Liver (tissue), 9 donors: Measurements from ENCODE around the gene PDK2. TPM values are rescaled to one million over a fixed set of nuclear protein-coding genes. Genes with fewer than 3 reads are reported as not detected.
A peak's percentile ranks its signal among the peaks of the same experiment; 100 is the strongest.

Experiments
- DNase-seq: peaks from one replicate; pipeline ENCODE4 v3.0.0-alpha.2; 2017; ENCODE audit warnings: low spot score
- H3K27ac ChIP-seq, 2 donors: one replicate each; pipeline ENCODE4 v1.7.0; 2013; ENCODE audit warnings: inconsistent platforms in 2 of 2, low read length in 2 of 2, control low read depth in 1 of 2, low read depth in 1 of 2, mild to moderate bottlenecking in 1 of 2
- H3K27me3 ChIP-seq, 4 donors: one replicate each; pipeline versions ENCODE4 v1.6.1 to v1.7.0; 2013; ENCODE audit warnings: low read length in 3 of 4, inconsistent platforms in 1 of 4, mild to moderate bottlenecking in 1 of 4, moderate library complexity in 1 of 4; ENCODE audit not compliant: control insufficient read depth in 4 of 4, insufficient read depth in 4 of 4
- H3K36me3 ChIP-seq, 4 donors: one replicate each; pipeline versions ENCODE4 v1.6.1 to v1.7.0; 2013; ENCODE audit warnings: low read length in 3 of 4, mild to moderate bottlenecking in 3 of 4, low read depth in 1 of 4, moderate library complexity in 1 of 4; ENCODE audit not compliant: control insufficient read depth in 4 of 4, insufficient read depth in 3 of 4
- H3K4me1 ChIP-seq, 4 donors: one replicate each; pipeline versions ENCODE4 v1.6.1 to v1.7.0; 2013; ENCODE audit warnings: low read length in 3 of 4, mild to moderate bottlenecking in 3 of 4, moderate library complexity in 1 of 4; ENCODE audit not compliant: control insufficient read depth in 4 of 4, insufficient read depth in 4 of 4
- H3K4me3 ChIP-seq, 3 donors: one replicate each; pipeline versions ENCODE4 v1.6.1 to v1.7.0; 2013; ENCODE audit warnings: low read length in 3 of 3, control low read depth in 1 of 3, low read depth in 1 of 3, mild to moderate bottlenecking in 1 of 3
- H3K9ac ChIP-seq, 2 donors: one replicate each; pipeline ENCODE4 v1.7.0; 2013; ENCODE audit warnings: low read length in 2 of 2, mild to moderate bottlenecking in 2 of 2, moderate library complexity in 2 of 2, control low read depth in 1 of 2, low read depth in 1 of 2
- H3K9me3 ChIP-seq, 4 donors: one replicate each; pipeline versions ENCODE4 v1.6.1 to v1.7.0; 2013; ENCODE audit warnings: low read length in 3 of 4; ENCODE audit not compliant: control insufficient read depth in 4 of 4
- ATF3 ChIP-seq: IDR thresholded peaks from 2 replicates; pipeline ENCODE4 v1.6.1; 2016; ENCODE audit warnings: antibody characterized with exemption
- CTCF ChIP-seq: fragments of 150-350 bp; IDR thresholded peaks from 2 replicates; pipeline ENCODE4 v1.5.1; 2017; ENCODE audit warnings: improper control_type of control experiment, low read depth, low read length; ENCODE audit not compliant: missing input control
- EGR1 ChIP-seq, 2 donors: IDR thresholded peaks; 2 replicates each; pipeline ENCODE4 v1.6.1; 2016 to 2018; ENCODE audit warnings: antibody characterized with exemption in 2 of 2, low read depth in 2 of 2
- FOXA1 ChIP-seq: IDR thresholded peaks from 2 replicates; pipeline ENCODE4 v1.6.1; 2016; ENCODE audit warnings: antibody characterized with exemption
- FOXA2 ChIP-seq: IDR thresholded peaks from 2 replicates; pipeline ENCODE4 v1.6.1; 2016; ENCODE audit warnings: antibody characterized with exemption
- GABPA ChIP-seq, 2 donors: IDR thresholded peaks in 1 of 2; conservative IDR thresholded peaks in 1 of 2; 2 replicates each; pipeline ENCODE4 v1.6.1; 2016; ENCODE audit warnings: antibody characterized with exemption in 2 of 2, mild to moderate bottlenecking in 1 of 2, moderate library complexity in 1 of 2
- HNF4A ChIP-seq, 2 donors: conservative IDR thresholded peaks; 2 replicates each; pipeline ENCODE4 v1.6.1; 2016; ENCODE audit warnings: antibody characterized with exemption in 2 of 2, mild to moderate bottlenecking in 2 of 2
- HNF4G ChIP-seq: IDR thresholded peaks from 2 replicates; pipeline ENCODE4 v1.6.1; 2016; ENCODE audit warnings: antibody characterized with exemption
- JUND ChIP-seq, 2 donors: IDR thresholded peaks; 2 replicates each; pipeline ENCODE4 v1.6.1; 2016; ENCODE audit warnings: antibody characterized with exemption in 2 of 2
- NR2F2 ChIP-seq: IDR thresholded peaks from 2 replicates; pipeline ENCODE4 v1.6.1; 2016; ENCODE audit warnings: antibody characterized with exemption
- RAD21 ChIP-seq, 2 donors: IDR thresholded peaks; 2 replicates each; pipeline ENCODE4 v1.6.1; 2016; ENCODE audit warnings: antibody characterized with exemption in 2 of 2, mild to moderate bottlenecking in 2 of 2
- RXRA ChIP-seq, 2 donors: IDR thresholded peaks; 2 replicates each; pipeline ENCODE4 v1.6.1; 2017 to 2018; ENCODE audit warnings: antibody characterized with exemption in 2 of 2, mild to moderate bottlenecking in 1 of 2
- SP1 ChIP-seq: IDR thresholded peaks from 2 replicates; pipeline ENCODE4 v1.6.1; 2018; ENCODE audit warnings: antibody characterized with exemption, mild to moderate bottlenecking
- TAF1 ChIP-seq: conservative IDR thresholded peaks from 2 replicates; pipeline ENCODE4 v1.6.1; 2016; ENCODE audit warnings: antibody characterized with exemption, mild to moderate bottlenecking
- YY1 ChIP-seq: IDR thresholded peaks from 2 replicates; pipeline ENCODE4 v1.6.1; 2016; ENCODE audit warnings: antibody characterized with exemption, mild to moderate bottlenecking
- ZBTB33 ChIP-seq: IDR thresholded peaks from 2 replicates; pipeline ENCODE4 v1.6.1; 2016; ENCODE audit warnings: antibody characterized with exemption
- WGBS: extraction: QIAGEN DNeasy Blood & Tissue Kit; methylation state at CpG from one replicate; pipeline ENCODE4 v1.1.7; 2013; 5-methylcytosine and 5-hydroxymethylcytosine counted together
- polyA plus RNA-seq, 2 donors: library from polyadenylated mRNA; stranded (reverse) in 1 of 2; unstranded in 1 of 2; fragments of 200-250 nt in 1 of 2; fragments of >200 nt in 1 of 2; fragmentation: Nextera tagmentation in 1 of 2; extraction: Ambion mirVana in 1 of 2; gene quantifications; one replicate each; pipeline versions ENCODE4 v1.2.1 to v1.2.3, GENCODE V29; 2013 to 2015
- total RNA-seq, 2 donors: library from RNA; depleted of rRNA; stranded (reverse); fragments of >200 nt; gene quantifications; one replicate each; pipeline ENCODE4 v1.2.3, GENCODE V29; 2014
- TF ChIP-seq, protein P1 (sequence below): IDR thresholded peaks from 2 replicates; pipeline ENCODE4 v1.6.1; 2016; ENCODE audit warnings: antibody characterized with exemption, mild to moderate bottlenecking
- donor health status: healthy.
- donor health status: healthy.
- donor health status: healthy.
- donor health status: healthy.
- donor health status: healthy.

The PDK2 gene
- total and polyA plus RNA-seq, 4 donors, result 8.6 to 36.6 (median 28.5) TPM

DNA sequence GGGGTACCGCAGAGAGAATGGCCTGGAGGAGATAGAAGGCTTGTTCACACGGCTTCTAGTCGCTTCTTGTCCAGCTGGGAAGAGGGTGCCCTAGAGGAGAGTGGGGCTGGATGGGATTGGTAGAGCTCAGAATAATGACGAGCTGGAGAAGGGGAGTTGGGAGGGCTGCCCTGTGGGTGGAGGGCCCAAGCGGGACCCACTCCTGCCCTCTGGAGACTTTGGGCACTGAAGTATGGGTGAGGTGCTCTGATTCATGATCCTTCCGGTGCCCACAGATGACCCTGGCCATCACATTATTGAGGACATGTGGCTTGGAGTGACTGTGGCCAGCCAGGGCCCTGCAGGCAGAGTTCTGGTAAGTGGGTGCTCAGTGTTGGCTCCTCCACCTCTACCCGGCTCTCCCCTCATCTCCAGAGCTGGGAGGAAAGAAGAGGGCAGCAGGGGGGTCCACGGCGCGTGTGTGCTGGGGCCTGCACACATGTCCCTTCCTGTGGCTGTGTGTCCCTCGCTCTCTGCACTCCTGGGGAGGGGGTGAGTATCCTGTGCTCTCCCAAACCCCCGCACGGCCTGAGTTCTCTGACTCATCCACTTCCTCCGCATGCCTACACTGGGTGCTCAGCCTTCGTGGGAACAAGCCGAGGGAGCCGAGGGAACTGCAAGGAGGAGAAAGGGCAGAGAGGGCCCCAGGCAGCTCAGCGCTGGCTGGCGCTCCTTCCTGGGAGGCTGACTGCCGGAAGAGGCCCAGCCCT, 30.7 kb upstream of the PDK2 start:
- H3K4me3 ChIP-seq, result no peak overlapping the region
- H3K4me1 ChIP-seq, result no peaks in the 10 kb centered on the region
- TF ChIP-seq, protein P1, sequence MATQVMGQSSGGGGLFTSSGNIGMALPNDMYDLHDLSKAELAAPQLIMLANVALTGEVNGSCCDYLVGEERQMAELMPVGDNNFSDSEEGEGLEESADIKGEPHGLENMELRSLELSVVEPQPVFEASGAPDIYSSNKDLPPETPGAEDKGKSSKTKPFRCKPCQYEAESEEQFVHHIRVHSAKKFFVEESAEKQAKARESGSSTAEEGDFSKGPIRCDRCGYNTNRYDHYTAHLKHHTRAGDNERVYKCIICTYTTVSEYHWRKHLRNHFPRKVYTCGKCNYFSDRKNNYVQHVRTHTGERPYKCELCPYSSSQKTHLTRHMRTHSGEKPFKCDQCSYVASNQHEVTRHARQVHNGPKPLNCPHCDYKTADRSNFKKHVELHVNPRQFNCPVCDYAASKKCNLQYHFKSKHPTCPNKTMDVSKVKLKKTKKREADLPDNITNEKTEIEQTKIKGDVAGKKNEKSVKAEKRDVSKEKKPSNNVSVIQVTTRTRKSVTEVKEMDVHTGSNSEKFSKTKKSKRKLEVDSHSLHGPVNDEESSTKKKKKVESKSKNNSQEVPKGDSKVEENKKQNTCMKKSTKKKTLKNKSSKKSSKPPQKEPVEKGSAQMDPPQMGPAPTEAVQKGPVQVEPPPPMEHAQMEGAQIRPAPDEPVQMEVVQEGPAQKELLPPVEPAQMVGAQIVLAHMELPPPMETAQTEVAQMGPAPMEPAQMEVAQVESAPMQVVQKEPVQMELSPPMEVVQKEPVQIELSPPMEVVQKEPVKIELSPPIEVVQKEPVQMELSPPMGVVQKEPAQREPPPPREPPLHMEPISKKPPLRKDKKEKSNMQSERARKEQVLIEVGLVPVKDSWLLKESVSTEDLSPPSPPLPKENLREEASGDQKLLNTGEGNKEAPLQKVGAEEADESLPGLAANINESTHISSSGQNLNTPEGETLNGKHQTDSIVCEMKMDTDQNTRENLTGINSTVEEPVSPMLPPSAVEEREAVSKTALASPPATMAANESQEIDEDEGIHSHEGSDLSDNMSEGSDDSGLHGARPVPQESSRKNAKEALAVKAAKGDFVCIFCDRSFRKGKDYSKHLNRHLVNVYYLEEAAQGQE, result no peak
- TF ChIP-seq EGR1 (IDR thresholded peaks at IDR 0.05; ENCODE audit: low read depth in 2 of 2) (no peak), HNF4G (no peak), JUND (IDR thresholded peaks at IDR 0.05) (peak in 1 of 2 donors; percentile 34), SP1 (no peak), YY1 (no peak), TAF1 (no peak), ATF3 (no peak), RXRA (IDR thresholded peaks at IDR 0.05) (peak in 1 of 2 donors; percentile 5), FOXA1 (no peak), CTCF (no peak), NR2F2 (no peak), GABPA (IDR thresholded peaks at IDR 0.05 in 1 of 2, conservative IDR thresholded peaks at IDR 0.05 in 1 of 2) (no peak)
- H3K27me3 ChIP-seq, result no peaks in the 10 kb centered on the region
- no peaks in the 10 kb centered on the region for H3K36me3 ChIP-seq
- H3K9ac ChIP-seq, result no peak overlapping the region
- H3K9me3 ChIP-seq, result no peaks in the 10 kb centered on the region
- peak overlapping the region; percentile 44 to 50 for H3K27ac ChIP-seq
- DNase-seq, result no peak
- WGBS, result 72% methylated on average over 20 of the region's 20 CpGs

DNA sequence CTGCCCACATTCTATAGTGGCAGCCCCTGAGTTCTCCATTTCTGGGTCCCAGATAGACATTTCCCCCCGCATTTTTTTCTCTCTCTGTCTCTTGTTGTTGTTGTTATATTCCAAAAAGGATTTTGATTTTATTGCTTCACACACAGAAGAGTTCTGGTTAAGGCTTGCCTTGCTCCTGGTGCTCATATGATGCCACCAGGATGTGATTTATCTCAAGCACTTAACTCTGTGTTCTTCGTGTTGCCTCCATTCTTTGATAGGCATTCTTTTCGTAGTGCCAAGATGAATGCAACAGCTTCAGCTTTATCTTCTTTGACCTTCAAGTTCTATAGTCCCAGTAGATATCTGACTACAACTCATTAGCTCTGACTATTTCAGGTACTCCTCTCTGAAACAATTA, 30.1 kb upstream of the PDK2 start:
- Histone ChIP-seq H3K4me1 (no peaks in the 10 kb centered on the region), H3K27ac (peak overlapping the region; percentile 7 to 50), H3K9me3 (no peaks in the 10 kb centered on the region), H3K27me3 (no peaks in the 10 kb centered on the region), H3K9ac (no peak overlapping the region), H3K36me3 (no peaks in the 10 kb centered on the region), H3K4me3 (no peak overlapping the region)
- no peak for TF ChIP-seq ZBTB33
- TF ChIP-seq GABPA (IDR thresholded peaks at IDR 0.05 in 1 of 2, conservative IDR thresholded peaks at IDR 0.05 in 1 of 2), result no peak
- TF ChIP-seq, protein P1, result no peak
- no peak for TF ChIP-seq HNF4G
- TF ChIP-seq YY1, result no peak
- no peak for TF ChIP-seq FOXA1
- TF ChIP-seq EGR1 (IDR thresholded peaks at IDR 0.05; ENCODE audit: low read depth in 2 of 2), result no peak
- no peak for TF ChIP-seq NR2F2
- no peak for TF ChIP-seq JUND (IDR thresholded peaks at IDR 0.05)
- no peak for TF ChIP-seq RXRA (IDR thresholded peaks at IDR 0.05)
- no peak for TF ChIP-seq FOXA2
- no peak for TF ChIP-seq RAD21 (IDR thresholded peaks at IDR 0.05)
- TF ChIP-seq HNF4A (conservative IDR thresholded peaks at IDR 0.05), result no peak
- WGBS, result 69% methylated on average over 3 of the region's 3 CpGs
- DNase-seq, result no peak
